ENCODE data around the gene CAMKMT.

Gene CAMKMT

GRCh38 chr2:44707945-44708660, 346.4 kb downstream of the CAMKMT start:
- Histone ChIP-seq H3K79me2 (ENCODE audit: insufficient read depth, low read length) (no peaks in the 10 kb centered on the region), H4K20me1 (ENCODE audit: low read depth, low read length) (no peaks in the 10 kb centered on the region), H3K27me3 (ENCODE audit: low read length) (no peaks in the 10 kb centered on the region), H3F3A (ENCODE audit: insufficient read depth) (peaks cover 7% of the 10 kb centered on the region; the same call in 1 of the 2 replicates), H3K9me3 (ENCODE audit: insufficient read depth, low read length) (no peaks in the 10 kb centered on the region), H3K9me2 (replicated peaks; ENCODE audit: insufficient read depth, low read length) (no peaks in the 10 kb centered on the region), H2AFZ (ENCODE audit: low read depth, low read length, severe bottlenecking) (peak overlapping the region; percentile 58), H3K27ac (ENCODE audit: low read depth, low read length) (peak overlapping the region; percentile 28; the same call in 1 of the 2 replicates), H3K9ac (ENCODE audit: low read length) (peak overlapping the region; percentile 12; the same call in 1 of the 2 replicates), H3K4me2 (ENCODE audit: low read depth, low read length, poor library complexity, severe bottlenecking) (peak overlapping the region; percentile 50), H3K4me3 (ENCODE audit: insufficient read depth, low read length, poor library complexity, severe bottlenecking) (no peak overlapping the region), H3K36me3 (ENCODE audit: low read length) (no peaks in the 10 kb centered on the region)
- no peak for TF ChIP-seq CTCF (IDR thresholded peaks at IDR 0.05; ENCODE audit: insufficient read depth, low read length, poor library complexity, severe bottlenecking)
- no peak for TF ChIP-seq EZH2phosphoT487 (conservative IDR thresholded peaks at IDR 0.05; ENCODE audit: low read length)

GRCh38 chr2:44708661-44709000, 346.9 kb downstream of the CAMKMT start:
- Histone ChIP-seq H3K9ac (ENCODE audit: low read length) (0 out of 2 replicates have a peak overlapping the region, but pooled peaks have one; percentile 12), H3K27me3 (ENCODE audit: low read length) (no peaks in the 10 kb centered on the region), H3K79me2 (ENCODE audit: insufficient read depth, low read length) (no peaks in the 10 kb centered on the region), H3K9me3 (ENCODE audit: insufficient read depth, low read length) (no peaks in the 10 kb centered on the region), H3F3A (ENCODE audit: insufficient read depth) (peaks cover 11% of the 10 kb centered on the region; the same call in 1 of the 2 replicates), H4K20me1 (ENCODE audit: low read depth, low read length) (no peaks in the 10 kb centered on the region), H3K36me3 (ENCODE audit: low read length) (no peaks in the 10 kb centered on the region), H2AFZ (ENCODE audit: low read depth, low read length, severe bottlenecking) (peak overlapping the region; percentile 58), H3K4me2 (ENCODE audit: low read depth, low read length, poor library complexity, severe bottlenecking) (peak overlapping the region; percentile 50), H3K9me2 (replicated peaks; ENCODE audit: insufficient read depth, low read length) (no peaks in the 10 kb centered on the region), H3K4me3 (ENCODE audit: insufficient read depth, low read length, poor library complexity, severe bottlenecking) (no peak overlapping the region), H3K27ac (ENCODE audit: low read depth, low read length) (peak overlapping the region; percentile 28; the same call in 1 of the 2 replicates)
- TF ChIP-seq CTCF (IDR thresholded peaks at IDR 0.05; ENCODE audit: insufficient read depth, low read length, poor library complexity, severe bottlenecking) (no peak), EZH2phosphoT487 (conservative IDR thresholded peaks at IDR 0.05; ENCODE audit: low read length) (no peak)

- no peaks in the 10 kb centered on the region for H3K9me2 ChIP-seq (replicated peaks; ENCODE audit: insufficient read depth, low read length)
- H3K36me3 ChIP-seq (ENCODE audit: low read length), result no peaks in the 10 kb centered on the region
- H3K4me3 ChIP-seq (ENCODE audit: insufficient read depth, low read length, poor library complexity, severe bottlenecking), result no peak overlapping the region
- peak overlapping the region; percentile 73 for H3K27ac ChIP-seq (ENCODE audit: low read depth, low read length)
- TF ChIP-seq EZH2phosphoT487 (conservative IDR thresholded peaks at IDR 0.05; ENCODE audit: low read length) (no peak), CTCF (IDR thresholded peaks at IDR 0.05; ENCODE audit: insufficient read depth, low read length, poor library complexity, severe bottlenecking) (no peak)
- H3K79me2 ChIP-seq (ENCODE audit: insufficient read depth, low read length), result no peaks in the 10 kb centered on the region
- H3K4me2 ChIP-seq (ENCODE audit: low read depth, low read length, poor library complexity, severe bottlenecking), result peak overlapping the region; percentile 60
- no peak overlapping the region for H2AFZ ChIP-seq (ENCODE audit: low read depth, low read length, severe bottlenecking)
- H3K9ac ChIP-seq (ENCODE audit: low read length), result no peak overlapping the region
- no peaks in the 10 kb centered on the region for H3K27me3 ChIP-seq (ENCODE audit: low read length)
- H4K20me1 ChIP-seq (ENCODE audit: low read depth, low read length), result no peaks in the 10 kb centered on the region
- H3F3A ChIP-seq (ENCODE audit: insufficient read depth), result peaks cover 17% of the 10 kb centered on the region; the same call in 1 of the 2 replicates
- H3K9me3 ChIP-seq (ENCODE audit: insufficient read depth, low read length), result no peaks in the 10 kb centered on the region
Observed at GRCh38 chr2:44713170-44713569, 351.4 kb downstream of the CAMKMT start.
